ENCODE data around the gene SYNGR1.

Gene SYNGR1

DNA sequence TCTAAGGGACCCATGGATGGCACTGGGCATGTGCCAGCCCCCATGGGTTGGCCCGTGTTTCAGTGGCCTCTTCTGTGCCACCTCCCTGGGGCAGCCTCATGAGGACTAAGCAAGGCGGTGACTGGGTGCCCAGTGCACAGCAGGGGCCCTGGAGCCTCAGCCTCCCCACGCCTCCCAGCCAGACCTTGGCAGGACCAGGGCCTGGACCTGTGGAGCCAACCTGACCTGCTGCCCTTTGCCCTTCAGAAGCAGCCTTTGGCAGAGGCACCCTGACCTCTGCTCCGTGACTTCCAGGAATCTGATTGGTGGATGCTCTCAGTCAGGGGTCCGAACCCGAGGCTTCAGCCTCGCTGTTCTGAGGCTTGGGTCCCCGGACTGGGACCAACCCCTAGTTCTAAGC, 25.0 kb downstream of the SYNGR1 start:
- FAIRE-seq, result no peak

DNA sequence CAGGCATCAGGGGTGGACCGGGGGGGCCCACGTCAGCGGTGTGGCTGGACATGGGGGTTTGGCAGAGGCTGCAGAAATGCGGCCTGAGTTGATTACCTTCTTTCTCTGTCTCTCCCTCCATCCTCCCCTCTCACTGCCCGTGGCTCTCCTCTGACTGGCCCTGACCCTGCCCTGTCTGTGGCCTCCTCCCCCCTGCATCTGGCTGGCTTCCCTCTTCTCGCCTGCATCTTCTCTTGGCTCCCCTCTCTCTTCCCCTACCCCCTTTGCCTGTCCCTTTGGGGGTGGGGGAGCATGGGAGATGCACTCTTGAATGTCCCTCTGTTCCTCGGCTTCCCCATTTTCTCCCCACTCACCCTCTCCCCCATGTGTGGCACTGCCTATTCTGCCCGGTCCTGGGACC, 25.9 kb downstream of the SYNGR1 start:
- no peak for FAIRE-seq

DNA sequence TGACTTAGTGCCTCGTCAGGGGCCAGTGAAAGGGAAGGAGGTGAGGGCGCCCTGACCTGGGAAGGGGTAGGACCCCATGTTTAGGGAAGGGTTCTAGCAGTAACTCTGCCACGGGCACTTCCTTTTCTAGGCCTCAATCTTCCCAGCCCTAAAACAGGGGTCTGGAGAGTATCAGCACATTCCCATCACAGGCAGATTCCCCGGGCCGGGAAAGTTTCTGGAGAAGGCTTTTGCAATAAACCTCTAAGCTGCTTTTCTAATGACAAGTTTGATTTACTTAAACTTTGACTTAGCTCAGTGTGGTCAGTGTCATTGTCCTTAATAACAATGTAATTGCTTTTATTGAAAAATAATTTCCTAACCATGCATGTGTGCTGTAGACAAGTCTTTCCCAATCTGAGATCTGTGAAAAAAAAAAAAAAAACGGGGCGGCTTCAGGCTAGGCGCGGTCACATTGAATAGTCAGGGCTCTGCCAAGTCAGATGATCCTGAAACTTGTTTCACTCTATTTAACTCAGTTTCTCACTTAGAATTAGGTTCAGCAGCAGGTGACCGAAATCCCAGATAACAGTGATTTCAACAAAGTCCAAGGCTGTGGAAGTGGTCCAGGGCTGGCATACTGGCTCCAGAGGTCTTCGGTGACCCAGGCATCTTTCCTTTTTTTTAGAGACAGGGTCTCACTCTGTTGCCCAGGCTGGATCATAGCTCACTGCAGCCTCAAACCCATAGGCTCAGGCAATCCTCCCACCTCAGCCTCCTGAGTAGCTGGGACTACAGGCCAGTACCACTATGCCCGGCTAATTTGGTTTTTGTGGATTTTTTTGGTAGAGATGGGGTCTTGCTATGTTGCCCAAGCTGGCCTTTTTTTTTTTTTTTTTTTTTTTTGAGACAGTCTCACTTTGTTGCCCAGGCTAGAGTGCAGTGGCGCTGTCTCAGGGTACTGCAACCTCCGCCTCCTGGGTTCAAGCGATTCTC, 30.3 kb downstream of the SYNGR1 start:
- FAIRE-seq, result no peak

DNA sequence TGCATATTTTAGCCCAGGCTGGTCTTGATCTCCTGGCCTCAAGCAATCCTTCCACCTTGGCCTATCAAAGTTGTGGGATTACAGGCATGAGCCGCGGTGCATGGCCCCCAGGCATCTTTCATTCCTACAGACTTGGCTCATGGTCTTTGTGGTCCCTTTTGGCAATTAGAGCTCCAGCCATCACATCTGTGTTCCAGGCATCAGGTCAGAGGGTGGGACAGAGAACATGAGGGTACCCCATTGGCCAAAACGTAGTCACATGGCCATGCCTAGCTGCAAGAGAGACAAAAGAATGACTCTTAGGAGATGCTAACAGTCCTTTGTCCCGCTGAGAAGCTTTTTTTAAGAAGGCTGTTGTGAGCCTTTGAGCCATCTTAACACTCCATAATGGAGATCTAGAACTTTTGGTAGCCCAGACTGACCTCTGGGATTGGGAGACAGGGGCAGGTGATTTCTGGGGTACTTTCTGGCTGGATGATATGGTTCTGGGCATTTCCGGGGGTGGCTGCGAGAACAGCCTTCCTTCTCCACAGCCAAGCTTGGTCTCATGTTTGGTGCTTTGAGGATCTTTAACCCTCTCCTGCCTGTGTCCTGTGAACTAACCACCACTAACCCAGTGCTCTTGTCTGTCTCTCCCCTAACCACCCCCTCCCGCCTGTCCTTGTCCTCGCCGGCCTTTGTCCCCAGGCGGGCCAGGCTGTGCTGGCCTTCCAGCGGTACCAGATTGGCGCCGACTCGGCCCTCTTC, 31.4 kb downstream of the SYNGR1 start:
- no peak for FAIRE-seq

DNA sequence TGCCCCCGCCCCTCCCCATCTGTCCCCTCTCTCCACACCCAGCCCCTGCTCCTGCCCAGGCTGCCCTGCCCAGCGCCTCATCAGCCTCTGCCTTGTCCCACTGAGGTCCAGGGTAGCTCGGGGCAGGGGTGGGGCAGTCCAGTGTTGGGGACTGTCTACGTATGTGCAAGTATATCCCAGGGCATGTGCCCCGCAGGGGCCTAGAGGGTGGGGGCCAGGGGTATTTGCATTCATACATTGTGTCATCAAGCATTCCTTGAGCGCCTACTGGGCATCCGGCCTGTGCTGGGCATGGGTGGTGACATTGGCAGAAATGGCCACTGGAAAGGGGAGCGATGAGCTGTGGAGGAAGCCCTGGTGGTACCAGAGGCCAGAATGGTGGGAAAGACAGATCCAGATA, 32.1 kb downstream of the SYNGR1 start:
- no peak for FAIRE-seq

DNA sequence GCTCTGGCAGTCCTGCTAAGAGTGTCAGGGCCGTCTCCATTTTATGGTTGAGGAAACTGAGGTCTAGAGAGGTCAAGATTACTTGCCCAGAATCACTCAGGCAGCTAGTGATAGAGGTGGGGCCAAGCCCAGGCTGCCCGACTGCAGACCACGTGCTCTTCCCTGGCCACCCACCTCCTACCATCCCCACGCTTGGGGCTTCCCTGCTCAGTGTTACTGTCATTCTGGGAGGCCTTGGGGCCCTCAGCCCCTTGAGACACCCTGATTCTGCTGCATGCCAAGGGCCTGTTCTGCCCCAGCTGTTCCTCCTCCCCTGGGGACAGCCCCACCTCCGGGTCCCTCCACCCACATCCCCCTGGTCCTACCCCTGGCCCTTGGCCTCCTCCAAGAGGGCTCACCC, 32.6 kb downstream of the SYNGR1 start:
- no peak for FAIRE-seq

GRCh38 chr22:39383841-39384625, 34.2 kb downstream of the SYNGR1 start:
- no peak for FAIRE-seq

GRCh38 chr22:39384750-39385480, 35.1 kb downstream of the SYNGR1 start:
- FAIRE-seq, result no peak

DNA sequence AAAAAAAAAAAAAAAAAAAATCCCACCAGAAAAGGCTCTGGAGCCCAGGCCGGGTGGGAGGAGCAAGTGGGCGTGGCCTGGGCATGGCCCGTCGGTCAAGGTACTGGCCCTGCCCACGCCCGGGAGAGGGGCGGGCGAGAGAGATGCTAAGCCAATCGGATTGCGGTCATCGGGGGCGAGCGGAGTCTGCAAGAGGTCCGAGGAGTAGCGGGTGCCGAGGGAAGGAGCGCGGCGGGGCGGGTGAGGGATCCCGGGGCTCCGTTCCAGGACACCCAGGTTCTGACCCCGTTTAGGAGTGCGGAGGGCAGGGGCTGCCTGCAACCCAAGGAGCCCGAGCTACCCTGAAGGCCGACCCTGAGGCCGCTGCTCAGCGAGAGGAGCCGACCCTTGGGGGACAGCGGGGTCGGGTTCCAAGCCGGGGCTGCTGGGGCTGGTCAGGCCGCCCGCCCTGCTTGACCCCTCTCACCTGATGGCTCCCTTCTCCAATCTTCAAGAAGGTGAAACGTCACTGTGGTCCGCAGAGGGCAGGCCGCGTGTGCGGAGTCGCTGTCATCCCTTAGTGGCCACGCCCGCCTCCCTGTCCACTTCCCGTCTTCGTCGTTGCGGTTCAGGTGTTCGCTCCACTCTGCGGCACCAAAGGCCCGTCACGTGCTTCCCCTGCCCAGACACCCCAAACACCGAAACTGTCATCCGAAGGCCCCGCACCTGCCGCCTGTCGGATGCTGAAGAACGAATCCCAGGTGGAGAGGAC, 38.6 kb downstream of the SYNGR1 start:
- no peak for FAIRE-seq

- no peak for FAIRE-seq
Measured at GRCh38 chr22:39389420-39389819, 39.6 kb downstream of the SYNGR1 start.

GRCh38 chr22:39392341-39392948, 42.7 kb downstream of the SYNGR1 start:
- no peak for FAIRE-seq

DNA sequence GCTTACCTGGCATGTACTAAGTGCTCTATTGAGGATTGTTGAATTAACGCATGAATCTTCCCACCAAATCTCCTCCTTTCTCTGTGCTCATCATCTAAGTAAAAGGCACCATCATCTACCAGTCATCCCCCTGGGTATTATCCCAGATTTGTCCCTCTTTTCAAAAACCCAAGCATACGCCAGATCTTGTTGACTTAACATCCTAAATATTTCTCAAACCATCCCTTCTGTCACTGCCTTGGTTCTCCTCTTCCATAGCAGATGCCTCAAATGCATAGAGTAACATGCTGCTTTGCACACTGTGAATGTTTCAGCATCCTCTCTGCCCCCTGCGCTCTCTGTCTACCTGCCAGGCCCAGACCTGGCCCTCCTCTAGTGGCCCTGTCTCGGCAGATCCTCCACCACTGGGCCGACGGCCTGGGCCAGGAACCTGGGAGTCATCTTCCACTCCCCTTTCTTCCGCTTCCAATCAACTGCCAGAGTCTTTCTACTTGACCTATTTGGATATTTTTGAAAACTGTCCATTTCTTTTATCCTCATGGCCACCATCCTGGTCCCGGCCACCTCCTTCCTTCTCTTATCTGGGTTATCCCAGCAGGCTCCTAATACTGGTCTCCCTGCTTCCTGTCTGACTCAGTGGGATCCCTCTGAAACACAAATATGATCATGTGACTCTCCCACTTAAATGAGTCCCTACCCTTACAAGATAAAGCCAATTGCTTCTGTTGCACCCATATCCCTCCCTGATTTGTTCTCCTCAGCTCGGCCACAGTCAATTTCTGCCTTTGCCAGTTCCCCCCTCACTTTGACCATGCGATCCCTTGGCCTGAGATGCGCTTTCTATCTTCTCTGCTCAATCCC, 46.4 kb downstream of the SYNGR1 start:
- FAIRE-seq, result no peak

GRCh38 chr22:39396797-39397195, 47.0 kb downstream of the SYNGR1 start:
- no peak for FAIRE-seq

- no peak for FAIRE-seq
Measured at GRCh38 chr22:39401301-39401631, 51.5 kb downstream of the SYNGR1 start.

- no peak for FAIRE-seq
Measured at GRCh38 chr22:39405346-39406085, 55.7 kb downstream of the SYNGR1 start.

DNA sequence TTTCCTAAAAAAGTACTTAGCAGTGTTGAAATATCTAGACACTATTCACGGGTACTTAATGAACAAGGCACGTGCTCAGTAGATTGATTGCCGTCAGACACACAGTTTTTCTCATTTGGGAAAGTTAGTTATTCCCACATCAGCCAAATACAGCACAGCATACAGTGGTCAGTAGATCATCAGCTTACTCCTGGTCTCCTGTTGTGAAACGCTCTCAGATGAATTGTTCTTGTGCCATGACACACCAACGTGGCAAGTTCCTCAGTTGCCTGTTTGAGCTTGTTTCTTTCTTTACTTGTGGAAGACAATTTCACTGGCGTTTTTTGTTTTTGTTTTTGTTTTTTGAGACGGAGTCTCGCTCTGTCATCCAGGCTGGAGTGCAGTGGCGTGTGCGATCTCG, 58.4 kb downstream of the SYNGR1 start:
- FAIRE-seq, result no peak

- FAIRE-seq, result no peak
Measured at GRCh38 chr22:39408807-39409206, 59.0 kb downstream of the SYNGR1 start.

- no peak for FAIRE-seq
Measured at GRCh38 chr22:39409516-39410029, 59.8 kb downstream of the SYNGR1 start.

DNA sequence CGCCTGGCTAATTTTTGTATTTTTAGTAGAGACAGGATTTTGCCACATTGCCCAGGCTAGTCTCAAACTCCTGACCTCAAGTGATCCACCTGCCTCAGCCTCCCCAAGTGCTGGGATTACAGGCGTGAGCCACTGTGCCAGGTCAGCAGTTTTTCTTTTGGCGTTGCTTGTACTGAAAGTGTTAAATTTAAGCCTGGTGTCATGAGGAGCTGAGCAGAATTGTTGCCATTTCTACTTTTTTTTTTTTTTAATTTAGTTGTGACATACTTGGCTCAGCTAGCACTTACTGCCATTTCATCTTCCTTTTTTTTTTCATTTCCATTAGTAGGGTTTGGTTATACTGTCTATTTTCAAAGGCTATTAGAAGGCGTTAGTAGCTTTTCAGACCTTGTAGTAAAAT, 60.5 kb downstream of the SYNGR1 start:
- no peak for FAIRE-seq

Measured in colon (tissue), 2 donors.